Erythroblast (primary cell): ENCODE results near the gene TMEM37.

Experiments used
- GATA1 ChIP-seq: IDR thresholded peaks from 2 replicates; pipeline ENCODE4 v1.6.1; 2011; ENCODE audit warnings: low read depth, mild to moderate bottlenecking, control low read depth, low read length, moderate library complexity
- POLR2A ChIP-seq: IDR thresholded peaks from 2 replicates; pipeline ENCODE4 v1.6.1; 2011; ENCODE audit warnings: mild to moderate bottlenecking, low read length

DNA sequence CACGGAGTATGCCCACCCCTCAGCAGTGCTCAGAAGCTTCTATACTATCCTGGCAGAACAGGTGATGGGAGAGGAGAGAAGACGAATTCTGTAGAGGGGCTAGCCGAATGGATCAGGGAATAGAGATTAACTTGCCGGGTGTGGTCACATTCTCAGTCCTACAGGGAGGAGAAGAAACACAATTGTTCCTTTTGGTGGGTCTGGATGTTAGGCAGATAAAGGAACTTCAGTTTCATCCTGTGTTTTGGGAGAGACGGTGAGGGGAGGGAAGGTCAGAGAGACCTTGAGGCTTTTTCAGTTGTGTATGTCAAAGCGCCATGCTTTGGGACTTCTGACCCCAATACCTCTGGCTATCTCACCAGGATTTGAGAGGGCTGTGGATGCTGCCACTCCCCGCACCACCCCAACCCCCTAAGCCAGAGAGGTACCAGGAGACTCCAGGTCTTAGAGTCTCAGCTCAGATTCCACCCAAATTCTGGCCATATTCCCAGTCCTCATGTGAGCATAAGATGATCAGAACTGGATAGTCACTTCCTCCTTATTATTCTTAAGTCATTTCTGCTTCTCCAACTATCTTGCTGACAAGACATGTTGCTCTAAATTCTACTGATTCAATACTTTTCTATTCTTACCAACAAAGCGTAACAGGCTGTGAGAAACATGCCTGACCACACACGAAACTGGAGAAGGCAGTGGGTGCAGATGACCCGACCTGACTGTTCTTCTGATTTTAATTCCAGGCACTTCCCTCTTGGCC is 2.3 kb upstream of the TMEM37 start:
- TF ChIP-seq POLR2A (no peak), GATA1 (no peak)
